HG02943 (cell line): ENCODE results near the gene TLX2.

ENCODE experiments used
- ATAC-seq: cut with Tn5 transposase; IDR thresholded peaks from one replicate; pipeline ENCODE4 v1.9.1; 2021; ENCODE audit warnings: mild to moderate bottlenecking, low read depth, moderate library complexity; ENCODE audit not compliant: unreplicated experiment

Gene TLX2

DNA sequence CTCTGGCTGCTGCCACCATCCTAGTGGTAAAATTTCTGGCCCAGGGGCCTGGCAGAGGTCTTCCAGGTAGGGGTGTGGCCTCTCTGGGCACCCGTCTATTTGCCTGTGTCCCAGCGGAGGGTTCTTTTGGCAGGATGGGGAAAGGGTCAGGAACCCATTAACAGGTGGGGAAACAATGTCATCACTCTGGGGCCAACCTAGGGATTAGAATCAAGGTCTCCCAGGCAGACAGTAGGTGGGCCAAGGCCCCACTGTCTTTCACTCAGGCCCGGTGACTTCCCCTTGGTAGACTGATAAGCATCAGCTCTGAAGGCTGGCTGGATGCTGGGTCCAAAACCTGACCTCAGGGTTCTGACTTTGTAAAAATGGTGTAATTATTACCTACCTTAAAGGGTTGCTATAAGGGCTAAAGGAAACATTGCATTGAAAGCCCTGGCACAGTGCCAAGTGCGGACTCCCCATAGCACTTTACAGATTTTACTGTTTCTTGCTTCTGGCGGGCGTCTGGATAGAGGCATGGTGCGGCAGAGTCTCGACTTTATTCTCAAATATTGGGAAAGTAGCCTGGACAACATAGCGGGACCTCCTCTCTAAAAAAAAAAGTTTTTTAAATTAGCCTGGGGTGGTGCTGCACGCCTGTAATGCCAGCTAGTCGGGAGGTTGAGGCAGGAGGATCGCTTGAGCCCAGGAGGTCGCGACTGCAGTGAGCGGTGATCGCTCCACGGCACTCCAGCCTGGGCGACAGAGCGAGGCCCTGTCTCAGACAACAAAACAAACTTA is 17.1 kb upstream of the TLX2 start:
- ATAC-seq = no peak

DNA sequence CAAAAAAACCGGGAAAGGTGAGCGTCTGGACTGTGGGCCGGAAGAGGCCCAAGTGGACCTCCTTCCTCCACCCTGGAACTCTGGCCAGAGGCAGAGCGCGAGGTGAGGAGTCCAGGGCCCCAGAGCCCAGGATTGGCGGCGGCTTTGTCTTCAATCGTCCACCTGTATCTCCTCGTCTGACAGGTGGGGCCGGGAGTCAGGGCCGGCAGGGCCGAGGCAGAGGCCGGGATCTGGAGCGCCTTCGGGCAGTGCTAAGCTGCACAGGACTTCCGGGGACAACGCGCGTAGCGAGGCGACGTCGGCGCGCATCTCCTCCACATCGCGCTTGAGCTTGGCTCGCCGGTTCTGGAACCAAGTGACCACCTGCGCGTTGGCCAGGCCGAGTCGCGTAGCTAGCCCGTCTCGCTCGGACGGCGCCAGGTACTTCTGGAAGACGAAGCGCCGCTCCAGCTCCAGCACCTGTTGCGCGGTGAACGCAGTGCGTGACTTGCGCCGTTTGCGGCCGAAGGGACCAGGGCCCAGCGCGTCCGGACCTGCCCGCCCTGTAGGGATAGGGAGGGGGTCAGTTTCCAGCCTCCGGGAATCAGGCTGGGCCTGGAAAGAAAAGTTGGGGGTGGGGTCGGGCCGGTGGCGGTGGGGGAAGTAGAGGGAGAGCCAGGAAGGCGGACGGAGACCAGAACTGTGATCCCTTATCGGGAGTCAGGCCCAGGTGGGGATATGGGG is 16.3 kb upstream of the TLX2 start:
- no peak for ATAC-seq

DNA sequence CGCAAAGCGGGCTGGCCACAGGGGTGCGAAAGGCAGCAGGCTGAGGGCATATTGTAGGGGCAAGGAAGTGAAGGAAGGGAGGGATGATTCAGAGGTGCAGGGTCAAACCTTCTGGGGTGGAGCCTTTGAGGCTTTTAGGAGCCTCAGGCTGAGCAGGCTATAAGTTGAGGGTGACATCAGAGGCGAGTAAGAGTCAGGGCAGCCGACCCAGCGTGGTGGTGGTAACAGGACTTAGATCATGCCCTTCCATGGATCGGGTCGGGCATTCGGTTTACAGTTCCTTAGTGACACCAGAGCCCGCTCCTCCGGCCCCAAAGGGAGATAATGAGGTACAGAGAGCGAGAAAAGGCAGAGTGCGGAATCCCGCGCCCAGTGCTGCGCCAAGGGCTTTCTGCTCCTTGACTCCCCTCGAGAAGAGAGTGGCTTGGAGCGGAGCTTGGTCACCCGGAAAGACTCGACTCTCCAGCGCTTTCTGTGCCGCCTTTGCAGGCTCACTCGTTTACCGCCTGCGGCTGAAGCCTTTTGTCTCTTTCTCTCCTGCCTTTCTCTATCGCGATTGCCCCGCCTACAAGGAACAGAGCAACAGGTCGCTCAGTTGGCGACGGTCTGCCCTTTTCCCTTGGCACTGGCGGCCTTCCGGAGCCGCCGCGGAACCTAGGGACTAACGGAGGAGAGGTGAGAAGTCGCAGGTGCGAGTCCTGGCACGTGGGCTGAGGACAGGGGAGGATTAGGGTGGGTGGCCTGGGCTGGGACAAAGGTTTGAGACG is 15.6 kb upstream of the TLX2 start:
- ATAC-seq = no peak

GRCh38 chr2:74499267-74499939 is 14.8 kb upstream of the TLX2 start, which contains the start of gene LBX2:
Gene LBX2, minus strand, starts transcription at chr2:74499603. Its CDS starts 66 bp downstream, at chr2:74499537.
- no peak for ATAC-seq

DNA sequence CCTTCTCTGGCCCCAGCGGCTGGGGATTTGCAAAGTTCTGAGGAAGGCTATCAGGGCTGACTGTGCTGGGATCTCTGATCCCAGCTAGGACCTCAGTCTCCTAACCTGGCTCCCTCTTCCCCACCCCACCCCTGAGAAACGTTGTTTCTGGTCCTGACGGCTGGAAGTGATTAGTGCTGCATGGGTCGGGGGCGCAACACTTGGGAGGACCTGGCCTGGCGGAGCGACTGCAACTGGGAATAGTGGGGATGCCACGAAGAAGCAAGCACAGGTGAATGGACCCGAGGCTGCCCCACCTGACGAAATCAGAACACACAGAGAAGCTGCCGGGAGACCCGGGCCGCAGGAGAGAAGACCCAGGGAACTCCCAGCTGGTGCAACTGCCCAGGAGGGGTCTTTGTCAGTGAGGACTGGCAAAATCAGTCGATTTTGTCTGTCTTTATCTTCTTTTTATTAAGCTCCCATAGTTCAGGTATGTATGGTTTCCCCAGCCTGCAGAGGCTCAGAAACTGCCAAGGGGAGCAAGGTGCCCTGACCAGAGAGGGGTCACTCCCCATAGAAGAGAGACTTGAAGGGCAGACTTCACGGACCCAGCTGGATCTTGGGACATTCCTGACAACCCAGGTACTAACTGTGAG is 14.2 kb upstream of the TLX2 start:
- no peak for ATAC-seq

GRCh38 chr2:74500578-74500946 is 13.7 kb upstream of the TLX2 start:
- no peak for ATAC-seq

- no peak for ATAC-seq
Observed at GRCh38 chr2:74501335-74502071, 12.7 kb upstream of the TLX2 start.

GRCh38 chr2:74502147-74502719 is 12.0 kb upstream of the TLX2 start:
- ATAC-seq = no peak

DNA sequence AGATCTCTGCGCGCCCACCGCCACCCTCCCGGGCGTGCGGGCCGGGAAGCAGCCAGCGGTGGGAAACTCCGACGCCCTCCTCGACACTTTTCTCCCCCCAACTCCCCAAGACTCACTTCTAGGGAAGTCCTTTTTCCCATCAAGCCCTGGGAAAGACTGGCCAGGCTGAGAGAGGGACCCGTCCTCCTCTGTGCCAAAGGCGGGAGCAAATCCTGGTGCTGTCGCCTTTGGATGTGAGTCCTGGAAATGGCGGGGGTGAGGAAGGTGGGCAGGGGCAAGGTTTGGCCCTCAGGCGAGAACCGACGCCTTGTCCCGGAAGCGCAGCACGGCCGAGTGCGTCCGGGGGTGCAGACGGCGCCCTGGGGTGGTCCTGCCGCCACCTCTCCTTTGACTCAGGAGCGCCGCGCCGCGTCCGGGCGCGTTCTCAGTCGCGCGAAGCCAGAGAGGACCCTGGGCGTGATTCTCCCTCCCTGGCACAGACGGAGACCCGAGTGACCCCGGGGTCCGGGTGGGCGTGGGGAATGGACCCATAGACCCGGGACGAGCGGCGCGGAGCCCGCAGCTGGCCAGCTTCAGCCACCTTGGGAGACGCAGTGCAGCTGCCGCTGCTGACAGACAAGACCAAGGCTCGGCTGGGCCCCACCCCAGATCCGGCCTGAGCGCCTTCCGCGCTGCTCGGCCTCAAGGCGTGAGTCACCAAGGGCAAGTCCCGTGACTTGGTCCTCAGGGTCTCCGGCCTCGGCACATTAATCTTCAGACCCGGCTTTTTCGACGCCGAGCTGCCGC is 11.3 kb upstream of the TLX2 start:
- ATAC-seq = no peak

DNA sequence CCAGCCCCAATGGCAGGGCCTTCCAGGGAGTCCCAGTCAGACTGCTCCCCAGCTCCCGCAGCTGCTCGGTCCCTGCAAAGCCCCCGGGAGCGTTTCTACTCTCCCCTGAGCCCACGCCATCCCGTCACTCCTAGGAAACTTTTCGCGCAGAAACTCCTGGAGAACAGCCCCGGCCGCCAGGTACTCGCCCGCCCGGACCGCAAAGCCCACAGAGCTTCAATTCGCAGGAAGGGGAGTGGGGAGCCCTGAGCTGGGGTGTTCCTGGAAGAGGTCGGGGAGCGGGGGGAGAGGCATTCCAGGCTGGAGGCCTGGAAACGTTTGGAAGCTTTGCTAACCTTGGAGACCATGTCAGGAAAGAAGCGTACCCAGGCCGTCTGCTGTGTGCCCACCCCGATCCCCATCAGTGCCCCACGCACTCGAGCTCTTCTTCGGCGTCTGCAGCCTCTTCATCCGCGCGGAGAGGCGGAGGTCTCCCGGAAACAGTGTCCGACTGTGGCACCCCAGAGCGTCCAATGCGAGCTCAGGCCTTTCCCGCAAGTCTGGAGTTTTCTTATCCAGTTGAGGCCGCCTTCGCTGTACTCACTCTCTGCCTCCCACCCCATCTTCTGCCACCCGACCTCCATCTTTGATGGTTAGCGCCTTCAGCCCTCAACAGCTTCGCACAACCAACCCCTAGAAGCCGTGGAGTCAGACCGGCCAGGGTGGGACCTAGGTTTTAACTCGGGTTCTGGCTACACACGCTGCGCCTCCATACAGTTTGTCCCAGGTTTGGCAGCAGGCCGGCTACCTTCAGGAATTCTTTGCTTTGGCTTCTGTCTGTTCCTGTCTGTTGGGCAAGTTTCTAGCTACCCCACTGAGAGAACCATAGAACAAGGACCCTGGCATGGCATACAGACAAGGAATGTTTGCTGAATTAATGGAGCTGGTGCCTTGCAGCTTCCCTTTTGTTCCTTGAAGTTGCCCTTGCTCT is 10.5 kb upstream of the TLX2 start:
- ATAC-seq = no peak

GRCh38 chr2:74504591-74504990 is 9.7 kb upstream of the TLX2 start:
- ATAC-seq = no peak

DNA sequence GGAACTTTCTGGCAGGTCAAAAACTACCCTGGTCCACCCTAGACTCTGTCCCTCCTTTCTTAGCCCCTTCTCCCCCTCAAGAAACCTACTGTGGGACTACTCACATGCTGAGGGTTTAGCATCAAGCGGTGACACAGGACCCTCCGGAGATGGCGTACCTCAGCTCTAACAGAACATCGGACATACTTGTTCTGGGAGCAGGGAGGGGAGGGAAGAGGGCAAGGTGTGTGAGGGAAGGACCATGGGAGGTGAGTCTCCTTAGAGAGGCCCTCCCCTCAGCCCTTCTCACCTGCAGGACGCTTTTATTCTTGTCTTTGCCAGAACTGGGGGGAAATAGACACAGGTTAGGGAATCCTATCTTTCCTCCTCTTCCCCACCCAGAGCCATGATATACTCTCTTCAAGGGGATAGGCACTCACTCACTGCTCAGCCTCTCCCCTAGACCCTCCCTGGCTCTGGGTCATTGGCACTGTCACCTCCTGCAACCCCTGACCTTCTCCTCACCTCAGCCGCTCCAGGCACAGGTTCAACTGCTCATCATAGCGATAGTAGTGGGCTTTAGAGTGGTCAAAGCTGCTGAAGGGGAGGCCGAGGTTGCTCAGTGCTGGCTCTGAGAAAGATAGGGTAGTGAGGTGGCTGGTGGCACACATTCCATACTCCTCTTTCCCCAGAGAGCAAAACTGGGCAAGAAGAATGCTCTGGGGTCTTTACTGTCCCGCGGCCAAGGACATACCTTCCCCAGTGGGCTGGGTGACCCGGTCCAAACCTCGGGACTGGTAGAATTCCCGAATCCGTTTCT is 8.6 kb upstream of the TLX2 start:
- ATAC-seq = no peak

GRCh38 chr2:74507145-74507925 is 6.9 kb upstream of the TLX2 start, which contains the start of gene PCGF1:
Gene PCGF1, minus strand, starts transcription at chr2:74507695. Its CDS starts 27 bp downstream, at chr2:74507668.
- peak; percentile 86 for ATAC-seq

DNA sequence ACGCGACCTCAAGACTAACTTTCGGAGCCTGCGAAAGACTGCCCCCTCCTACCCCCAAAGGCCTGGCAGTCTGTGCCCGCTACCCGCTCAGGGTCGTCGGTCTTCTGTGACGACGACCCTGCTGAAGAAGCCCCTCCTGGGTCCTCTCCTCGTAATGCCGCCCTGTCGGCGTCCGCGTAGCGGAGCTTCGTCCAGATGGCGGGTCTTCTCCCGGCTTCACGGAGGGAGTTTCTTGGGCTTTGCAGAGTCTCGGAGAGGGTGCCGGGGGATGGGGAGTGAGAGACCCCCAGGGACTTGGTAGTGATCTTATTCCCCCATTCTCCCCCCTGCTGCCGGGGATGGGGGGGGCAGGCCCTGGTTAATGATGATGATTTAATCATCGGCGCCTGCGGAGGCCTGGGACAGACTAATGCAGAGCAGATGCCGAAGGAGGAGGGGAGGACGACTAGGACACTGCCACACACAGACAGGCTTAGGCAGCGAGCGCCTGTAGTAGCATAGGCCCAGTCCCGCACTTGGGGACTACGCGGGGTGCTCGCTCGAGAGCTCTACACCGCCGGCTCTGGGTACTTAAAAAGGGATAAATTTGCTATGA is 6.2 kb upstream of the TLX2 start:
- peak; percentile 10 for ATAC-seq

DNA sequence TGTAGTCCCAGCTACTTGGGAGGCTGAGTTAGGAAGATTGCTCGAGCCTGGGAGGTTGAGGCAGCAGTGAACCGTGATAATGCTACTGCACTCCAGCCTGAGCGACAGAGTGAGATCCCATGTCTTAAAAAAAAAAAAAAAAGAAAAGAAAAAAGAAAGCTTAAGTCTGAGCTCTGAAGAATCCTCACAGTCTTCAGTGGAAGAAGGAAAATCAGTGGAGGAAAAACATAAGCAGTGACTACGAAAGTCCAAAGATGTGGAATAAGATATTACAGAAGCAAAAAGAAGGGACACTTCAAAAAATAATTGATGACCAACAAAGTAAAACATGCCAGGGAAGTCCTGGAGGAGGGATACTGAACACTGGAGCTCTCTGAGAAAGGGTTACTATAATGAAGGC is 4.0 kb upstream of the TLX2 start:
- no peak for ATAC-seq
